H1 (cell line): ENCODE results near the gene TEX48. TPM values are rescaled to one million over a fixed set of nuclear protein-coding genes. Genes with fewer than 3 reads are reported as not detected.

Source experiments
- CTCF ChIA-PET: fragments of 300-600 bp; sonication (Branson Sonifier 250); formaldehyde crosslinking; loops from one replicate; lab custom pipeline; 2021; ENCODE audit not compliant: partially characterized antibody; lab: Charles Lee
- POLR2A ChIA-PET: fragments of 300-600 bp; sonication (Branson Sonifier 250); formaldehyde crosslinking; loops from one replicate; lab custom pipeline; 2021; ENCODE audit warnings: inconsistent platforms; ENCODE audit not compliant: partially characterized antibody; lab: Charles Lee
- DNase-seq, 2 experiments: peaks; one replicate each; pipeline versions ENCODE4 v3.0.0 to v3.0.0-alpha.2; 2010 to 2022; ENCODE audit warnings: low spot score in 2 of 2, low read depth in 1 of 2, mixed read lengths in 1 of 2
- FAIRE-seq: peaks from 2 replicates; lab custom pipeline; 2011; peaks lifted over from hg19 to GRCh38; lab: Jason Lieb, UNC
- H2AFZ ChIP-seq: 2 replicates; pipeline ENCODE4 v1.8.1; 2012; ENCODE audit warnings: low read length, inconsistent platforms
- H2AK5ac ChIP-seq: 2 replicates; pipeline ENCODE4 v1.6.1; 2013; ENCODE audit warnings: low read depth, low read length
- H2BK120ac ChIP-seq: replicated peaks from 2 replicates; pipeline ENCODE3; 2013; ENCODE audit warnings: low read depth, low read length, inconsistent platforms
- H2BK12ac ChIP-seq: 2 replicates; pipeline ENCODE4 v1.6.1; 2013; ENCODE audit warnings: low read depth, low read length
- H2BK15ac ChIP-seq: 2 replicates; pipeline ENCODE4 v1.6.1; 2013; ENCODE audit warnings: low read length
- H2BK20ac ChIP-seq: 2 replicates; pipeline ENCODE4 v1.6.1; 2013; ENCODE audit warnings: low read length
- H2BK5ac ChIP-seq: 2 replicates; pipeline ENCODE4 v1.6.1; 2013; ENCODE audit warnings: low read depth, low read length
- H3K14ac ChIP-seq: 2 replicates; pipeline ENCODE4 v1.6.1; 2013; ENCODE audit warnings: inconsistent platforms; ENCODE audit not compliant: insufficient read length
- H3K18ac ChIP-seq: 2 replicates; pipeline ENCODE4 v1.6.1; 2013; ENCODE audit warnings: low read length; ENCODE audit errors: extremely low read depth
- H3K23ac ChIP-seq: 2 replicates; pipeline ENCODE4 v1.6.1; 2013; ENCODE audit warnings: inconsistent platforms; ENCODE audit not compliant: insufficient read length
- H3K23me2 ChIP-seq: 2 replicates; pipeline ENCODE4 v1.6.1; 2013; ENCODE audit warnings: low read depth, low read length
- H3K27ac ChIP-seq: 2 replicates; pipeline ENCODE4 v1.6.1; 2011; ENCODE audit warnings: low read depth, low read length, inconsistent platforms
- H3K27me3 ChIP-seq, 4 experiments: replicated peaks in 1 of 4; 1 replicate in 1 of 4; 2 replicates in 3 of 4; pipeline versions ENCODE4 v1.6.1 to v1.8.1; 2011 to 2013; ENCODE audit warnings: low read length in 3 of 4, mild to moderate bottlenecking in 3 of 4, inconsistent platforms in 2 of 4, mixed read lengths in 2 of 4, moderate library complexity in 1 of 4; ENCODE audit not compliant: control insufficient read depth in 3 of 4, insufficient read depth in 3 of 4; ENCODE audit errors: extremely low read depth in 1 of 4
- H3K36me3 ChIP-seq, 4 experiments: 2 replicates each; pipeline versions ENCODE4 v1.6.1 to v1.8.1; 2011 to 2013; ENCODE audit warnings: mild to moderate bottlenecking in 4 of 4, low read length in 3 of 4, moderate library complexity in 2 of 4, control low read depth in 1 of 4, inconsistent platforms in 1 of 4; ENCODE audit not compliant: insufficient read depth in 4 of 4, control insufficient read depth in 2 of 4
- H3K4ac ChIP-seq: replicated peaks from 2 replicates; pipeline ENCODE3; 2013; ENCODE audit warnings: low read length, low read depth, mixed read lengths, inconsistent platforms; ENCODE audit not compliant: insufficient read length
- H3K4me1 ChIP-seq, 4 experiments: replicated peaks in 1 of 4; 1 replicate in 1 of 4; 2 replicates in 3 of 4; pipeline versions ENCODE4 v1.6.1 to v1.8.1; 2011 to 2013; ENCODE audit warnings: low read length in 3 of 4, inconsistent platforms in 2 of 4, mixed read lengths in 1 of 4; ENCODE audit not compliant: insufficient read depth in 4 of 4, control insufficient read depth in 3 of 4
- H3K4me2 ChIP-seq, 2 experiments: 2 replicates each; pipeline versions ENCODE4 v1.6.1 to v1.8.1; 2011 to 2013; ENCODE audit warnings: low read depth in 2 of 2, low read length in 2 of 2, control low read depth in 1 of 2, inconsistent platforms in 1 of 2, mild to moderate bottlenecking in 1 of 2; ENCODE audit not compliant: insufficient read depth in 1 of 2
- H3K4me3 ChIP-seq, 4 experiments: fragments of 200-600, 300-600 bp in 1 of 4; sonication (generic), shearing (Covaris generic), sonication (Bioruptor Twin) in 1 of 4; 2 replicates each; pipeline versions ENCODE4 v1.5.1 to v1.8.1; 2011 to 2016; ENCODE audit warnings: low read length in 4 of 4, low read depth in 3 of 4, control low read depth in 2 of 4, inconsistent platforms in 2 of 4, mild to moderate bottlenecking in 2 of 4, mixed read lengths in 1 of 4, moderate library complexity in 1 of 4; ENCODE audit not compliant: insufficient read depth in 2 of 4; ENCODE audit errors: extremely low read depth in 1 of 4
- H3K56ac ChIP-seq: replicated peaks from 2 replicates; pipeline ENCODE3; 2013; ENCODE audit warnings: low read depth, mild to moderate bottlenecking, mixed read lengths, low read length, inconsistent platforms; ENCODE audit not compliant: insufficient read length
- H3K79me1 ChIP-seq: 2 replicates; pipeline ENCODE4 v1.6.1; 2013; ENCODE audit warnings: low read depth, low read length, control low read depth
- H3K79me2 ChIP-seq, 2 experiments: 2 replicates each; pipeline versions ENCODE4 v1.6.1 to v1.8.1; 2012 to 2013; ENCODE audit warnings: low read length in 2 of 2, mild to moderate bottlenecking in 2 of 2, inconsistent platforms in 1 of 2; ENCODE audit not compliant: insufficient read depth in 2 of 2, control insufficient read depth in 1 of 2
- H3K9ac ChIP-seq, 4 experiments: replicated peaks in 1 of 4; 1 replicate in 1 of 4; 2 replicates in 3 of 4; pipeline versions ENCODE4 v1.6.1 to v1.8.1; 2011 to 2013; ENCODE audit warnings: low read depth in 3 of 4, low read length in 3 of 4, control low read depth in 2 of 4, mild to moderate bottlenecking in 2 of 4, moderate library complexity in 2 of 4, inconsistent platforms in 1 of 4; ENCODE audit errors: extremely low read depth in 1 of 4
- H3K9me3 ChIP-seq, 2 experiments: 2 replicates each; pipeline versions ENCODE4 v1.6.1 to v1.8.1; 2012 to 2013; ENCODE audit warnings: mild to moderate bottlenecking in 2 of 2, moderate library complexity in 2 of 2, control low read depth in 1 of 2, inconsistent platforms in 1 of 2, low read depth in 1 of 2, low read length in 1 of 2, mixed read lengths in 1 of 2; ENCODE audit not compliant: insufficient read depth in 2 of 2
- H4K20me1 ChIP-seq, 2 experiments: replicated peaks in 1 of 2; 2 replicates each; pipeline versions ENCODE3 to v1.8.1; 2011 to 2013; ENCODE audit warnings: inconsistent platforms in 2 of 2, low read length in 2 of 2, mild to moderate bottlenecking in 1 of 2; ENCODE audit not compliant: insufficient read depth in 2 of 2, control insufficient read depth in 1 of 2
- H4K5ac ChIP-seq: 2 replicates; pipeline ENCODE4 v1.6.1; 2013; ENCODE audit warnings: low read length, low read depth, mixed read lengths, inconsistent platforms; ENCODE audit not compliant: insufficient read length
- H4K8ac ChIP-seq: 2 replicates; pipeline ENCODE4 v1.8.0; 2013; ENCODE audit warnings: mild to moderate bottlenecking, moderate library complexity, low read length, inconsistent platforms; ENCODE audit not compliant: insufficient read depth; ENCODE audit errors: extremely low read depth
- H4K91ac ChIP-seq: replicated peaks from 2 replicates; pipeline ENCODE3; 2013; ENCODE audit warnings: low read length, mixed read lengths, inconsistent platforms; ENCODE audit not compliant: insufficient read length
- EP300 ChIP-seq, 2 experiments: IDR thresholded peaks; 1 replicate in 1 of 2; 2 replicates in 1 of 2; pipeline ENCODE4 v1.6.1; 2011 to 2012; ENCODE audit warnings: low read depth in 2 of 2, low read length in 2 of 2, mild to moderate bottlenecking in 2 of 2, borderline replicate concordance in 1 of 2, inconsistent platforms in 1 of 2, moderate library complexity in 1 of 2
- KDM4A ChIP-seq: IDR thresholded peaks from one replicate; pipeline ENCODE4 v1.7.1; 2012; ENCODE audit warnings: low read depth, mild to moderate bottlenecking, moderate library complexity, low read length, inconsistent platforms; ENCODE audit not compliant: severe bottlenecking
- KDM5A ChIP-seq: fragments of 200-600 bp; IDR thresholded peaks from 2 replicates; pipeline ENCODE4 v1.7.1; 2012; ENCODE audit warnings: mild to moderate bottlenecking, low read length, inconsistent platforms, mixed read lengths
- RAD21 ChIP-seq, 2 experiments: IDR thresholded peaks in 1 of 2; conservative IDR thresholded peaks in 1 of 2; 2 replicates each; pipeline ENCODE4 v1.6.1; 2011; ENCODE audit warnings: low read depth in 2 of 2, low read length in 2 of 2, improper control_type of control experiment in 1 of 2, inconsistent platforms in 1 of 2, mild to moderate bottlenecking in 1 of 2, moderate library complexity in 1 of 2
- RBBP5 ChIP-seq: IDR thresholded peaks from 2 replicates; pipeline ENCODE4 v1.7.1; 2012; ENCODE audit warnings: low read depth, mild to moderate bottlenecking, inconsistent platforms, low read length, moderate library complexity, borderline replicate concordance
- WGBS, 2 experiments: shearing (Covaris generic) in 1 of 2; methylation state at CpG; one replicate each; pipeline versions ENCODE4 v1.1.6 to v1.1.7; 2013 to 2015; ENCODE audit warnings: low lambda C conversion rate in 2 of 2, mixed read lengths in 2 of 2, inconsistent platforms in 1 of 2, low coverage in 1 of 2, missing lambda C conversion rate in 1 of 2; ENCODE audit not compliant: insufficient replicate concordance in 2 of 2, insufficient coverage in 1 of 2, insufficient read length in 1 of 2; ENCODE audit errors: extremely low coverage in 1 of 2, missing lambda C conversion rate in 1 of 2; 5-methylcytosine and 5-hydroxymethylcytosine counted together
- polyA plus RNA-seq, 7 experiments: library from polyadenylated mRNA; depleted of rRNA in 3 of 7; stranded (reverse) in 5 of 7; unstranded in 2 of 7; fragments of >200 nt in 5 of 7; fragments of 200-250 nt in 2 of 7; gene quantifications; 1 replicate in 5 of 7; 2 replicates in 1 of 7; 4 replicates in 1 of 7; pipeline versions ENCODE4 v1.2.1 to v1.2.3, GENCODE V29; 2011 to 2013; ENCODE audit warnings: missing spikeins in 2 of 7, mixed read lengths in 2 of 7
- total RNA-seq: library from RNA; stranded (reverse); fragmentation: NEBNext Ultra II Directional; extraction: Animal tissue kit (Norgen Biotek cat#: 25700); gene quantifications from 2 replicates; pipeline ENCODE4 v1.2.1, GENCODE V29; 2021

The TEX48 gene
- total and polyA plus RNA-seq, 2 of the 8 experiments (the other 6 are each of a cell fraction or from before 2014, with no cell fraction given): not detected

- Histone ChIP-seq H3K27ac (no peak overlapping the region), H3K9me3 (no peaks in the 10 kb centered on the region), H3K4me3 (no peak overlapping the region), H2BK20ac (no peak overlapping the region), H3K79me1 (no peaks in the 10 kb centered on the region), H2BK120ac (no peak overlapping the region), H3K18ac (no peak overlapping the region), H3K27me3 (no peaks in the 10 kb centered on the region; a peak in 2 of 7 replicates), H3K14ac (no peak overlapping the region), H2AK5ac (no peak overlapping the region), H3K79me2 (no peaks in the 10 kb centered on the region), H2BK5ac (no peak overlapping the region), H3K4me2 (no peak overlapping the region), H3K23me2 (no peaks in the 10 kb centered on the region), H2BK12ac (no peak overlapping the region), H2AFZ (no peak overlapping the region), H4K20me1 (no peaks in the 10 kb centered on the region), H3K4ac (no peak overlapping the region), H3K36me3 (no peaks in the 10 kb centered on the region), H3K56ac (no peak overlapping the region), H2BK15ac (no peak overlapping the region), H3K23ac (no peak overlapping the region), H4K91ac (no peak overlapping the region), H3K9ac (no peak overlapping the region), H4K5ac (no peak overlapping the region), H3K4me1 (no peaks in the 10 kb centered on the region), H4K8ac (no peak overlapping the region)
- no peak for DNase-seq
- ChIA-PET POLR2A (no interaction called here), CTCF (interaction anchor here (0.6 to 10.6 kb wide), 22 partner anchors 9 to 342 kb away, joined by 3 to 171 read pairs (median 8); partner anchors contain the start of gene TEX53)
- 91% methylated on average over 3 of the region's 3 CpGs; no CpG with 5 or more reads in 1 of the 2 experiments for WGBS, 2 experiments
- no peak for FAIRE-seq
- TF ChIP-seq EP300 (IDR thresholded peaks at IDR 0.05; ENCODE audit: borderline replicate concordance in 1 of 2, low read depth in 2 of 2, low read length in 2 of 2): no peak
- no peak for TF ChIP-seq RBBP5
- no peak for TF ChIP-seq KDM4A
- no peak for TF ChIP-seq KDM5A
- no peak for TF ChIP-seq RAD21 (IDR thresholded peaks at IDR 0.05 in 1 of 2, conservative IDR thresholded peaks at IDR 0.05 in 1 of 2; ENCODE audit: low read depth in 2 of 2, low read length in 2 of 2)
Observed at GRCh38 chr9:114682846-114683245, 854 bp upstream of the TEX48 start.
